ENCODE data around the gene DNAAF2. TPM values are rescaled to one million over a fixed set of nuclear protein-coding genes. Genes with fewer than 3 reads are reported as not detected.

DNAAF2 gene
- total and polyA plus RNA-seq, 2 experiments from 2014 or later: 17.6 to 19.8 TPM

DNA sequence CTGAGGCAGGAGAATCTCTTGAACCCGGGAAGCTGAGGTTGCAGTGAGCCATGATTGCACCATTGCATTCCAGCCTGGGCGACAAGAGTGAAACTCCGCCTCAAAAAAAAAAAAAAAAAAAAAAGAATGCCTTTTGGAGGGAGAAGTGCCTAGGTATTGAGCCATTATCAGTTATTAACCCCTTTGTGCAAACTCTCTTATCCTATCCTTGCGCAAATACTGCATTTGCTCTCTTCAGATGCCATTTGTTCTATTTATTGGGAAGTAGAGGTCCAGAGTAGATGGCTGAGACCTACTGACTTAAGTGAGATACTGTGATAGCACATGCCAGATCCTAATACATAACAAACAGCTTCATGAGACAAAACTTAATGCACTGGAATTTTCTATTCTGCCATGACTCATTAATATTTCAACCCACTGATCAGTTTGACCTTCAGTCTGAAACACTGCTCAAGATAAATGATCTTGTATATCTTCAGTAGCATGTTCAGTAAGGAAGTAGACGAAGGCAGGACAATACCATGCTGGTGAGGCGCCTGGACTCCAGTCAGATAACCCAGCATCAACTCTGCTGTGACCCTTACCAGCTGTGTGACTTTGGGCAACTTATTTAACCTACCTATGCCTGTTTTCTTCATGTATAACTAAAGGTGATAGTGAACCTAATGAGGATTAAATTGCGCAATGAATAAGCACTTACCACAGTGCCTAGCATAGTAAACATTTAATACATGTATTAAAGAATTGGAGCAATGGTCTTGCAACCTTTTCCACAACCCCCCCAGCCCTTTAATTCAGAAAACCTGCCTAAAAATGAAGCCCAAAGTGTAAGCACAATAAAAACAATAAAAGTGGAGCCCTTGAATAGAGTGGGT lies 5.7 kb upstream of the DNAAF2 start:
- Histone ChIP-seq H3K4me2 (peak overlapping the region; percentile 61), H3K9me2 (replicated peaks; ENCODE audit: insufficient read depth) (no peaks in the 10 kb centered on the region), H3K27ac (peak overlapping the region; percentile 63), H4K20me1 (ENCODE audit: insufficient read depth, poor library complexity, severe bottlenecking) (no peaks in the 10 kb centered on the region), H2AFZ (no peak overlapping the region), H3K9me3 (ENCODE audit: low read depth) (no peaks in the 10 kb centered on the region), H3K4me1 (ENCODE audit: insufficient read depth) (peaks cover 38% of the 10 kb centered on the region), H3K4me3 (no peak overlapping the region), H3K36me3 (replicated peaks; ENCODE audit: insufficient read depth, low read depth) (no peaks in the 10 kb centered on the region), H3K79me2 (peaks cover 67% of the 10 kb centered on the region), H3K27me3 (no peaks in the 10 kb centered on the region)
- TF ChIP-seq EZH2phosphoT487 (IDR thresholded peaks at IDR 0.05; ENCODE audit: low read depth, severe bottlenecking, unreplicated experiment) (no peak), EZH2 (IDR thresholded peaks at IDR 0.05; ENCODE audit: borderline replicate concordance) (no peak)
- TF ChIP-seq, protein P1, sequence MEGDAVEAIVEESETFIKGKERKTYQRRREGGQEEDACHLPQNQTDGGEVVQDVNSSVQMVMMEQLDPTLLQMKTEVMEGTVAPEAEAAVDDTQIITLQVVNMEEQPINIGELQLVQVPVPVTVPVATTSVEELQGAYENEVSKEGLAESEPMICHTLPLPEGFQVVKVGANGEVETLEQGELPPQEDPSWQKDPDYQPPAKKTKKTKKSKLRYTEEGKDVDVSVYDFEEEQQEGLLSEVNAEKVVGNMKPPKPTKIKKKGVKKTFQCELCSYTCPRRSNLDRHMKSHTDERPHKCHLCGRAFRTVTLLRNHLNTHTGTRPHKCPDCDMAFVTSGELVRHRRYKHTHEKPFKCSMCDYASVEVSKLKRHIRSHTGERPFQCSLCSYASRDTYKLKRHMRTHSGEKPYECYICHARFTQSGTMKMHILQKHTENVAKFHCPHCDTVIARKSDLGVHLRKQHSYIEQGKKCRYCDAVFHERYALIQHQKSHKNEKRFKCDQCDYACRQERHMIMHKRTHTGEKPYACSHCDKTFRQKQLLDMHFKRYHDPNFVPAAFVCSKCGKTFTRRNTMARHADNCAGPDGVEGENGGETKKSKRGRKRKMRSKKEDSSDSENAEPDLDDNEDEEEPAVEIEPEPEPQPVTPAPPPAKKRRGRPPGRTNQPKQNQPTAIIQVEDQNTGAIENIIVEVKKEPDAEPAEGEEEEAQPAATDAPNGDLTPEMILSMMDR (IDR thresholded peaks at IDR 0.05; ENCODE audit: poor library complexity): no peak
- 76% methylated on average over 7 of the region's 7 CpGs for WGBS (ENCODE audit: low lambda C conversion rate, missing lambda C conversion rate)
- no peak for DNase-seq (ENCODE audit: low spot score)

DNA sequence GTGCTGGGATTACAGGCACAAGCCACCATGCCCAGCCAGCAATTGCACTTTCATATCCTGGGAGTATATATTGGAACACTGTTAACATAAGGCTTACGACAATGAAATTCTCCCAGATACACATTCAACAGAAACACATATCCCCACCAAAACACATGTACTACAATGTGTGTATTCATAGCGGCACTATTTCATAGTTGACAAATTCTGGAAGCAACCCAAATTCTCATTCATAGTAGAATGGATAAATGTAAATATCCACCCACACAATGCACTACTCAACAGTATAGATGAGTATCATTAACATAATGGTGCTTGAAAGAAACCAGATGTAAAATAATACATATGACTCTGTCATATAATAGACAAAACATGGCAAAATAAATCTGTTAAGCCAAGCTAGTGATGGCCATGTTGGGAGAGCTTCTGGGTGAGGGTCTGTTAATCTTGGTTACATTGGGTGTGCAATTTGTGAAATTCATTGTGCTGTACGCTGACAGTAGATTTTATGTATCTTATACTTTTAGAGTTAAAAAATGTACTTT lies 2.6 kb upstream of the DNAAF2 start:
- H3K4me2 ChIP-seq: no peak overlapping the region
- 99% methylated on average over 3 of the region's 3 CpGs for WGBS (ENCODE audit: low lambda C conversion rate, missing lambda C conversion rate)
- no peak overlapping the region for H3K4me3 ChIP-seq
- no peaks in the 10 kb centered on the region for H3K36me3 ChIP-seq (replicated peaks; ENCODE audit: insufficient read depth, low read depth)
- TF ChIP-seq, protein P1 (IDR thresholded peaks at IDR 0.05; ENCODE audit: poor library complexity): no peak
- TF ChIP-seq EZH2phosphoT487 (IDR thresholded peaks at IDR 0.05; ENCODE audit: low read depth, severe bottlenecking, unreplicated experiment): no peak
- no peak for TF ChIP-seq EZH2 (IDR thresholded peaks at IDR 0.05; ENCODE audit: borderline replicate concordance)
- no peaks in the 10 kb centered on the region for H3K9me2 ChIP-seq (replicated peaks; ENCODE audit: insufficient read depth)
- no peaks in the 10 kb centered on the region for H3K27me3 ChIP-seq
- no peaks in the 10 kb centered on the region for H4K20me1 ChIP-seq (ENCODE audit: insufficient read depth, poor library complexity, severe bottlenecking)
- no peak overlapping the region for H2AFZ ChIP-seq
- no peak overlapping the region for H3K27ac ChIP-seq
- DNase-seq (ENCODE audit: low spot score): no peak
- no peaks in the 10 kb centered on the region for H3K9me3 ChIP-seq (ENCODE audit: low read depth)
- H3K79me2 ChIP-seq: peaks cover 55% of the 10 kb centered on the region
- H3K4me1 ChIP-seq (ENCODE audit: insufficient read depth): peaks cover 30% of the 10 kb centered on the region

DNA sequence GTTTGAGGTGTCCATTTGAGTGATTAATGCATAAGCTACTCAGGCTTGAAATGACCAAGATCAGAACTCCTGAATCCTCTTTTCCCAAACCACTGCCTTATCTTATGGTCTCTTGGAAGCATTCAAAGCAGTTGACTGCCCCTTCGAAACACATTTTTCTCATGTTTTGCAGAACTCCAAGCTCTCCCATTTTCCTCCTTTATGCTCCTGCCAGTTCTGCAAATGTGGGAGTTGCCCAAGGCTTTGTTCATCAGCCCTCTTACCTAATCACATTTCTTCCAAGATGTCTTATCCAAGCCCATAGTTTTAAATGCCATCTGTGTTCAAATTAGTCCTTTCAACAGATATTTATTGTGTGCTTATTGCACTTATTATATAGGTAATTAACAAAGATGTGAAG lies 1.8 kb upstream of the DNAAF2 start:
- DNase-seq (ENCODE audit: low spot score): no peak
- WGBS (ENCODE audit: low lambda C conversion rate, missing lambda C conversion rate): 94% methylated on average over 1 of the region's 1 CpG
- Histone ChIP-seq H3K4me3 (no peak overlapping the region), H3K9me3 (ENCODE audit: low read depth) (no peaks in the 10 kb centered on the region), H3K9me2 (replicated peaks; ENCODE audit: insufficient read depth) (no peaks in the 10 kb centered on the region), H3K4me1 (ENCODE audit: insufficient read depth) (peaks cover 24% of the 10 kb centered on the region), H3K36me3 (replicated peaks; ENCODE audit: insufficient read depth, low read depth) (no peaks in the 10 kb centered on the region), H3K27me3 (no peaks in the 10 kb centered on the region), H3K4me2 (peak overlapping the region; percentile 97), H3K79me2 (peaks cover 62% of the 10 kb centered on the region), H3K27ac (no peak overlapping the region), H4K20me1 (ENCODE audit: insufficient read depth, poor library complexity, severe bottlenecking) (peaks cover 3% of the 10 kb centered on the region), H2AFZ (no peak overlapping the region)
- TF ChIP-seq EZH2 (IDR thresholded peaks at IDR 0.05; ENCODE audit: borderline replicate concordance) (no peak), EZH2phosphoT487 (IDR thresholded peaks at IDR 0.05; ENCODE audit: low read depth, severe bottlenecking, unreplicated experiment) (no peak)
- TF ChIP-seq, protein P1 (IDR thresholded peaks at IDR 0.05; ENCODE audit: poor library complexity): no peak

Data from hepatocyte (in vitro differentiated cells).